Ovary (tissue), 9 donors: ENCODE data around the gene INPP5A. TPM values are rescaled to one million over a fixed set of nuclear protein-coding genes. Genes with fewer than 3 reads are reported as not detected.

Experiments used
- DNase-seq, 5 donors: peaks; one replicate each; pipeline ENCODE4 v3.0.0-alpha.2; 2019 to 2020
- H3K27ac ChIP-seq, 2 donors: fragments of 200-600 bp; one replicate each; pipeline versions ENCODE4 v1.5.1 to v1.8.0; 2019 to 2022
- H3K27me3 ChIP-seq: fragments of 200-600 bp; one replicate; pipeline ENCODE4 v1.8.0; 2022
- H3K36me3 ChIP-seq: fragments of 200-600 bp; sonication (generic); one replicate; pipeline ENCODE4 v1.5.1; 2019
- H3K4me1 ChIP-seq: one replicate; pipeline ENCODE4 v1.8.1; 2013; ENCODE audit warnings: mild to moderate bottlenecking, moderate library complexity; ENCODE audit not compliant: insufficient read depth
- H3K4me3 ChIP-seq: fragments of 200-600 bp; sonication (generic); one replicate; pipeline ENCODE4 v1.5.1; 2017
- H3K9me3 ChIP-seq, 2 donors: fragments of 200-600 bp in 1 of 2; sonication (generic) in 1 of 2; one replicate each; pipeline versions ENCODE4 v1.5.1 to v1.8.1; 2013 to 2019; ENCODE audit warnings: mild to moderate bottlenecking in 1 of 2, moderate library complexity in 1 of 2
- CTCF ChIP-seq, 3 donors: fragments of 450-650 bp in 2 of 3; fragments of 200-600 bp in 1 of 3; IDR thresholded peaks; one replicate each; pipeline versions ENCODE4 v1.5.1 to v1.8.0; 2016 to 2022; ENCODE audit warnings: antibody characterized with exemption in 3 of 3, mild to moderate bottlenecking in 1 of 3
- EP300 ChIP-seq: sonication (generic); formaldehyde crosslinking; IDR thresholded peaks from one replicate; pipeline ENCODE4 v1.6.1; 2017; ENCODE audit warnings: antibody characterized with exemption
- POLR2A ChIP-seq: fragments of 450-650 bp; IDR thresholded peaks from one replicate; pipeline ENCODE4 v1.6.1; 2017; ENCODE audit warnings: antibody characterized with exemption, mild to moderate bottlenecking, moderate library complexity
- WGBS, 3 donors: extraction: QIAGEN DNeasy Blood & Tissue Kit in 1 of 3; methylation state at CpG; one replicate each; pipeline versions ENCODE4 v1.1.5 to v1.1.7; 2013 to 2017; 5-methylcytosine and 5-hydroxymethylcytosine counted together
- intact Hi-C, 4 donors: fragments of 100-400 bp; cut with DNase I; formaldehyde crosslinking; loops; one replicate each; pipeline versions ENCODE4 v1.11.0 to v1.15.1; 2022 to 2023
- polyA plus RNA-seq, 2 donors: library from polyadenylated mRNA; stranded (reverse); fragments of 200-250 nt in 1 of 2; fragments of 350-450 nt in 1 of 2; fragmentation: Illumina TruSeq in 1 of 2; extraction: RNeasy Lipid Tissue Mini Kit (QIAGEN cat#74804) in 1 of 2; gene quantifications; one replicate each; pipeline ENCODE4 v1.2.3, GENCODE V29; 2013 to 2014
- total RNA-seq, 7 donors: library from RNA; depleted of rRNA in 2 of 7; stranded (reverse); fragments of >200 nt in 2 of 7; fragmentation: NEBNext Ultra II Directional in 3 of 7; extraction: Animal tissue kit (Norgen Biotek cat#: 25700) in 3 of 7; gene quantifications; one replicate each; pipeline versions ENCODE4 v1.1.0 to v1.2.4, GENCODE V29; 2016 to 2023
- donor health status: DM: no; HTN: no; CAD: no; lungs with moderate emphysema.
- donor health status: DM: no; HTN: no; CAD: no.
- donor health status: Bipolar disorder and iron deficiency.
- donor health status: DM: yes; HTN: yes; CAD: no.
- donor health status: DM: no; HTN: no; CAD: no.
- donor health status: DM: yes; HTN: yes; CAD: no.

INPP5A gene
- total and polyA plus RNA-seq, 9 donors = 19.8 to 41.2 (median 35.3) TPM

GRCh38 chr10:132726951-132727350, 189.4 kb downstream of the INPP5A start:
- intact Hi-C loops = no loop called here
- WGBS, 3 donors = 91 to 95% (median 94%) methylated on average over 19 of the region's 19 CpGs
- TF ChIP-seq EP300 (no peak), POLR2A (no peak), CTCF (IDR thresholded peaks at IDR 0.05) (no peak)

DNA sequence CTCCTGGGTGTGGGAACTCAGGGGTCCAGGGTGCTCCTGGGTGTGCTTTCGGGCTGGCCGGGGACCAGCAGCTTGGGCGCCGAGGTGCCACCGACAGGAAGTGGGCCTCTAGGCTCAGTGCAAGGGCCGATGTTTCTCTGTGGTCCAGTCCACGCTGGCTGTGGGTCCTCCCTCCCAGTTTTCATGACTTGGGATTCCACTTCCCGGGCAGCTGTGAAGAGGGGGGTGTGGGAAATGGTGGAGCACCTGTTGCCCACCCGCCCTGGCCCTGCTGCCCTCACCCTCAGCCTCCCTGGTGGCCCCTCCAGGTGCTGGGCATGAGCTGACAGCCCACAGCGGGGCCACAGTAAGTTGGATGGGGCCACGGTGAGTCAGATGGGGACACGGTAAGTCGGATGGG, 189.8 kb downstream of the INPP5A start:
- Histone ChIP-seq H3K9me3 (no peaks in the 10 kb centered on the region), H3K27me3 (no peaks in the 10 kb centered on the region), H3K27ac (no peak overlapping the region), H3K4me1 (no peaks in the 10 kb centered on the region), H3K4me3 (no peak overlapping the region), H3K36me3 (no peaks in the 10 kb centered on the region)
- DNase-seq = no peak
- 91 to 97% (median 95%) methylated on average over 13 of the region's 13 CpGs for WGBS, 3 donors
- no peak for TF ChIP-seq EP300
- no peak for TF ChIP-seq CTCF (IDR thresholded peaks at IDR 0.05)
- no peak for TF ChIP-seq POLR2A
- intact Hi-C loops = no loop called here

More at GRCh38 chr10:132726951-132727350, 189.4 kb downstream of the INPP5A start:
- no peak for DNase-seq
- Histone ChIP-seq H3K4me3 (no peak overlapping the region), H3K27me3 (no peaks in the 10 kb centered on the region), H3K4me1 (no peaks in the 10 kb centered on the region), H3K36me3 (no peaks in the 10 kb centered on the region), H3K27ac (no peak overlapping the region), H3K9me3 (no peaks in the 10 kb centered on the region)

GRCh38 chr10:132728321-132728720, 190.7 kb downstream of the INPP5A start:
- DNase-seq = no peak
- no peak for TF ChIP-seq POLR2A
- no peak for TF ChIP-seq CTCF (IDR thresholded peaks at IDR 0.05)
- TF ChIP-seq EP300 = no peak
- Histone ChIP-seq H3K27ac (no peak overlapping the region), H3K27me3 (no peaks in the 10 kb centered on the region), H3K4me1 (no peaks in the 10 kb centered on the region), H3K4me3 (no peak overlapping the region), H3K36me3 (no peaks in the 10 kb centered on the region), H3K9me3 (no peaks in the 10 kb centered on the region)
- intact Hi-C loops = no loop called here
- WGBS, 3 donors = 90 to 92% (median 91%) methylated on average over 19 of the region's 19 CpGs

GRCh38 chr10:132728741-132729140, 191.2 kb downstream of the INPP5A start:
- no peak for DNase-seq
- Histone ChIP-seq H3K9me3 (no peaks in the 10 kb centered on the region), H3K36me3 (no peaks in the 10 kb centered on the region), H3K4me1 (no peaks in the 10 kb centered on the region), H3K4me3 (no peak overlapping the region), H3K27me3 (no peaks in the 10 kb centered on the region), H3K27ac (no peak overlapping the region)
- intact Hi-C loops = no loop called here
- 87 to 94% (median 91%) methylated on average over 22 of the region's 22 CpGs for WGBS, 3 donors
- TF ChIP-seq POLR2A (no peak), CTCF (IDR thresholded peaks at IDR 0.05) (no peak), EP300 (no peak)
